ENCODE data around the gene EVA1B. TPM values are rescaled to one million over a fixed set of nuclear protein-coding genes. Genes with fewer than 3 reads are reported as not detected.

The EVA1B gene
- total and polyA plus RNA-seq, 10 of the 15 experiments (the other 5 are each of a cell fraction or from before 2014, with no cell fraction given) = 0.15 to 6.4 (median 3.0) TPM; not detected in 2

- TF ChIP-seq, protein P1, sequence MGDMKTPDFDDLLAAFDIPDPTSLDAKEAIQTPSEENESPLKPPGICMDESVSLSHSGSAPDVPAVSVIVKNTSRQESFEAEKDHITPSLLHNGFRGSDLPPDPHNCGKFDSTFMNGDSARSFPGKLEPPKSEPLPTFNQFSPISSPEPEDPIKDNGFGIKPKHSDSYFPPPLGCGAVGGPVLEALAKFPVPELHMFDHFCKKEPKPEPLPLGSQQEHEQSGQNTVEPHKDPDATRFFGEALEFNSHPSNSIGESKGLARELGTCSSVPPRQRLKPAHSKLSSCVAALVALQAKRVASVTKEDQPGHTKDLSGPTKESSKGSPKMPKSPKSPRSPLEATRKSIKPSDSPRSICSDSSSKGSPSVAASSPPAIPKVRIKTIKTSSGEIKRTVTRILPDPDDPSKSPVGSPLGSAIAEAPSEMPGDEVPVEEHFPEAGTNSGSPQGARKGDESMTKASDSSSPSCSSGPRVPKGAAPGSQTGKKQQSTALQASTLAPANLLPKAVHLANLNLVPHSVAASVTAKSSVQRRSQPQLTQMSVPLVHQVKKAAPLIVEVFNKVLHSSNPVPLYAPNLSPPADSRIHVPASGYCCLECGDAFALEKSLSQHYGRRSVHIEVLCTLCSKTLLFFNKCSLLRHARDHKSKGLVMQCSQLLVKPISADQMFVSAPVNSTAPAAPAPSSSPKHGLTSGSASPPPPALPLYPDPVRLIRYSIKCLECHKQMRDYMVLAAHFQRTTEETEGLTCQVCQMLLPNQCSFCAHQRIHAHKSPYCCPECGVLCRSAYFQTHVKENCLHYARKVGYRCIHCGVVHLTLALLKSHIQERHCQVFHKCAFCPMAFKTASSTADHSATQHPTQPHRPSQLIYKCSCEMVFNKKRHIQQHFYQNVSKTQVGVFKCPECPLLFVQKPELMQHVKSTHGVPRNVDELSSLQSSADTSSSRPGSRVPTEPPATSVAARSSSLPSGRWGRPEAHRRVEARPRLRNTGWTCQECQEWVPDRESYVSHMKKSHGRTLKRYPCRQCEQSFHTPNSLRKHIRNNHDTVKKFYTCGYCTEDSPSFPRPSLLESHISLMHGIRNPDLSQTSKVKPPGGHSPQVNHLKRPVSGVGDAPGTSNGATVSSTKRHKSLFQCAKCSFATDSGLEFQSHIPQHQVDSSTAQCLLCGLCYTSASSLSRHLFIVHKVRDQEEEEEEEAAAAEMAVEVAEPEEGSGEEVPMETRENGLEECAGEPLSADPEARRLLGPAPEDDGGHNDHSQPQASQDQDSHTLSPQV (IDR thresholded peaks at IDR 0.05) = no peak
- no peak for TF ChIP-seq STAT1 (conservative IDR thresholded peaks at IDR 0.05)
- TF ChIP-seq MLLT1 (IDR thresholded peaks at IDR 0.05) = no peak
These were observed 6.4 kb upstream of the EVA1B start (continued) for GRCh38 chr1:36329817-36330216.

- no TSS peak for BruUV-seq (replicated peaks)
- 64% methylated on average over 6 of the region's 6 CpGs for WGBS (ENCODE audit: insufficient coverage, insufficient replicate concordance, low lambda C conversion rate, missing lambda C conversion rate)
- SMC1A ChIA-PET (ENCODE audit: uncharacterized antibody, unreplicated experiment) = no interaction called here
- Histone ChIP-seq H3K4me2 (ENCODE audit: control insufficient read depth, insufficient read depth) (no peak overlapping the region), H3K36me3 (ENCODE audit: control insufficient read depth in 2 of 2, insufficient read depth in 2 of 2, low read length in 1 of 2) (no peaks in the 10 kb centered on the region), H2AFZ (ENCODE audit: control insufficient read depth, low read depth, low read length) (no peak overlapping the region), H3K4me3 (no peak overlapping the region), H3K9me3 (replicated peaks; ENCODE audit: control insufficient read depth, insufficient read depth, low read length) (no peaks in the 10 kb centered on the region), H3K4me1 (ENCODE audit: control insufficient read depth, insufficient read depth, low read length) (peaks cover 9% of the 10 kb centered on the region), H3K79me2 (ENCODE audit: control insufficient read depth, insufficient read depth, low read length) (no peaks in the 10 kb centered on the region), H4K20me1 (ENCODE audit: control insufficient read depth, insufficient read depth) (no peaks in the 10 kb centered on the region), H3K9ac (ENCODE audit: control insufficient read depth, insufficient read depth, low read length) (no peak overlapping the region), H3K27ac (ENCODE audit: control insufficient read depth, insufficient read depth) (no peak overlapping the region), H3K27me3 (replicated peaks in 1 of 2; ENCODE audit: control insufficient read depth in 2 of 2, insufficient read depth in 2 of 2, low read length in 1 of 2) (no peaks in the 10 kb centered on the region)
- RAD21 ChIA-PET (ENCODE audit: unreplicated experiment) = no interaction called here
- CTCF ChIA-PET = no interaction called here
- FAIRE-seq (no peak), ATAC-seq (no peak), DNase-seq (ENCODE audit: low read depth, low spot score) (no peak)
- intact Hi-C loops (cut with micrococcal nuclease; ENCODE audit: unreplicated experiment) = no loop called here
- POLR2A ChIA-PET = no interaction called here
- in situ Hi-C loops (cut with MboI) = no loop called here
- TF ChIP-seq KDM1A (IDR thresholded peaks at IDR 0.05; ENCODE audit: borderline replicate concordance) (no peak), ETV6 (conservative IDR thresholded peaks at IDR 0.05 in 1 of 2, IDR thresholded peaks at IDR 0.05 in 1 of 2; ENCODE audit: borderline replicate concordance in 1 of 2, low read depth in 1 of 2) (no peak), MYB (IDR thresholded peaks at IDR 0.05; ENCODE audit: borderline replicate concordance, low read depth, low read length) (no peak), POLR2A (IDR thresholded peaks at IDR 0.05; ENCODE audit: low read depth, low read length) (no peak), RB1 (IDR thresholded peaks at IDR 0.05; ENCODE audit: borderline replicate concordance) (no peak), ZNF274 (IDR thresholded peaks at IDR 0.05; ENCODE audit: insufficient read depth, insufficient read length) (no peak), NFYA (IDR thresholded peaks at IDR 0.05; ENCODE audit: borderline replicate concordance, low read depth, low read length) (no peak), PBX3 (IDR thresholded peaks at IDR 0.05; ENCODE audit: insufficient replicate concordance, low read depth, low read length) (no peak), BACH1 (IDR thresholded peaks at IDR 0.05; ENCODE audit: borderline replicate concordance) (no peak)
- TF ChIP-seq, protein P2, sequence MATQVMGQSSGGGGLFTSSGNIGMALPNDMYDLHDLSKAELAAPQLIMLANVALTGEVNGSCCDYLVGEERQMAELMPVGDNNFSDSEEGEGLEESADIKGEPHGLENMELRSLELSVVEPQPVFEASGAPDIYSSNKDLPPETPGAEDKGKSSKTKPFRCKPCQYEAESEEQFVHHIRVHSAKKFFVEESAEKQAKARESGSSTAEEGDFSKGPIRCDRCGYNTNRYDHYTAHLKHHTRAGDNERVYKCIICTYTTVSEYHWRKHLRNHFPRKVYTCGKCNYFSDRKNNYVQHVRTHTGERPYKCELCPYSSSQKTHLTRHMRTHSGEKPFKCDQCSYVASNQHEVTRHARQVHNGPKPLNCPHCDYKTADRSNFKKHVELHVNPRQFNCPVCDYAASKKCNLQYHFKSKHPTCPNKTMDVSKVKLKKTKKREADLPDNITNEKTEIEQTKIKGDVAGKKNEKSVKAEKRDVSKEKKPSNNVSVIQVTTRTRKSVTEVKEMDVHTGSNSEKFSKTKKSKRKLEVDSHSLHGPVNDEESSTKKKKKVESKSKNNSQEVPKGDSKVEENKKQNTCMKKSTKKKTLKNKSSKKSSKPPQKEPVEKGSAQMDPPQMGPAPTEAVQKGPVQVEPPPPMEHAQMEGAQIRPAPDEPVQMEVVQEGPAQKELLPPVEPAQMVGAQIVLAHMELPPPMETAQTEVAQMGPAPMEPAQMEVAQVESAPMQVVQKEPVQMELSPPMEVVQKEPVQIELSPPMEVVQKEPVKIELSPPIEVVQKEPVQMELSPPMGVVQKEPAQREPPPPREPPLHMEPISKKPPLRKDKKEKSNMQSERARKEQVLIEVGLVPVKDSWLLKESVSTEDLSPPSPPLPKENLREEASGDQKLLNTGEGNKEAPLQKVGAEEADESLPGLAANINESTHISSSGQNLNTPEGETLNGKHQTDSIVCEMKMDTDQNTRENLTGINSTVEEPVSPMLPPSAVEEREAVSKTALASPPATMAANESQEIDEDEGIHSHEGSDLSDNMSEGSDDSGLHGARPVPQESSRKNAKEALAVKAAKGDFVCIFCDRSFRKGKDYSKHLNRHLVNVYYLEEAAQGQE (IDR thresholded peaks at IDR 0.05; ENCODE audit: low read depth, low read length) = no peak
These were observed 5.3 kb upstream of the EVA1B start for GRCh38 chr1:36328713-36329112.

Measured in GM12878 (cell line).